Nephron progenitor cell (in vitro differentiated cells): ENCODE data around the gene TBCD.

Experiments
- DNase-seq: peaks from one replicate; pipeline ENCODE4 v3.0.0; 2021
- H3K27ac Mint-ChIP-seq: 2 replicates; pipeline ENCODE4 v1.8.0; 2021; ENCODE audit warnings: mild to moderate bottlenecking, moderate library complexity, mixed read lengths
- H3K27me3 Mint-ChIP-seq: 2 replicates; pipeline ENCODE4 v1.8.0; 2021; ENCODE audit warnings: mild to moderate bottlenecking, low read depth, mixed read lengths; ENCODE audit not compliant: poor library complexity
- H3K36me3 Mint-ChIP-seq: 2 replicates; pipeline ENCODE4 v1.8.0; 2021; ENCODE audit warnings: low read depth, mixed read lengths
- H3K4me1 Mint-ChIP-seq: 2 replicates; pipeline ENCODE4 v1.8.0; 2021; ENCODE audit warnings: mixed read lengths
- H3K4me3 Mint-ChIP-seq: 2 replicates; pipeline ENCODE4 v1.8.0; 2021; ENCODE audit warnings: mild to moderate bottlenecking, moderate library complexity, mixed read lengths
- H3K9me3 Mint-ChIP-seq: 2 replicates; pipeline ENCODE4 v1.8.0; 2021; ENCODE audit warnings: mild to moderate bottlenecking, moderate library complexity, mixed read lengths
- CTCF ChIP-seq: fragments of 200-600 bp; sonication (generic); IDR thresholded peaks from 2 replicates; pipeline ENCODE4 v1.5.0; 2021; ENCODE audit warnings: antibody characterized with exemption

TBCD gene

DNA sequence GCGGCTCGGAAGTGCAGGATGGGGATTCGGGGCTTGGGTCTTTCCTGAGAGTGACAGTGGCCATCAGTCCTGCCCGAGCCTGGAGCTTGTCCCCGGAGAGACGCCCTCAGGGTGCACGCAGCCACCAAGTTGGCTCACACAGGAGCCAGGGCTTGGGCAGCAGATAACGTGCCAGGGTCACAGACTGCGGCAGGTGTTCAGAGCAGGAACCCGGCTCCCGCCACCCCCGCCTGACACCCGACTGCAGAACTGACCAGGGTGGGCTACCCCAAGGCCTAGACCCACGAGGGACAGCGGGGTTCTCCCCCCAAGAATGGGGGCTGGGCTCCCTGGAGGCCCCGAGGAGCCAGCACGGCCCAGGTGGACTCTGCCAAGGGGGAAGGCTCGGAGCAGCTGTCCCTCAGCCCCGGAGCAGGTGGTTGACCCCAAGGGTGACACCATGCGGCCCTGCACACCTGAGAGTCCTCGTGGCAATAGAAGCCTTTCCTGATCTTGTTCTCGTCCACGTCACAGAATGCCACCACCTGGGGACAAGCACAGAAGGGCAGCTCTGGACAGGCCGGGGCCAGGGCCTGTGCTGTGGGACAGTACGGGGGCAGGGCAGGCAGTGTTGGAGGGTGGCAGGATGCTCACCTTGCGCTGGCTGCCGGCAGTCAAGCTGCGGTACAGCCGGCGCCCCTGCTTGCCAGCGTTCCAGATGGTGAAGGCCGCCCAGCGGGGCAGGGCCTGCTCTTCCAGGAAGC lies 205.0 kb downstream of the TBCD start:
- H3K27me3 Mint-ChIP-seq: peaks cover 8% of the 10 kb centered on the region
- no peak for DNase-seq
- TF ChIP-seq CTCF: no peak
- peaks cover 59% of the 10 kb centered on the region for H3K36me3 Mint-ChIP-seq
- H3K27ac Mint-ChIP-seq: no peak overlapping the region
- H3K4me1 Mint-ChIP-seq: no peaks in the 10 kb centered on the region
- peaks cover 43% of the 10 kb centered on the region for H3K9me3 Mint-ChIP-seq
- no peak overlapping the region for H3K4me3 Mint-ChIP-seq

GRCh38 chr17:82957469-82957795 lies 205.6 kb downstream of the TBCD start:
- Mint-ChIP-seq H3K4me1 (no peaks in the 10 kb centered on the region), H3K27ac (no peak overlapping the region), H3K27me3 (peaks cover 10% of the 10 kb centered on the region), H3K4me3 (no peak overlapping the region), H3K36me3 (peaks cover 53% of the 10 kb centered on the region), H3K9me3 (peaks cover 41% of the 10 kb centered on the region)
- DNase-seq: no peak
- no peak for TF ChIP-seq CTCF

- Mint-ChIP-seq H3K4me3 (no peak overlapping the region), H3K27ac (no peak overlapping the region)
- TF ChIP-seq CTCF: no peak
These were observed 206.2 kb downstream of the TBCD start for GRCh38 chr17:82957961-82958561.

GRCh38 chr17:82959242-82959930 lies 207.5 kb downstream of the TBCD start:
- H3K27me3 Mint-ChIP-seq: peaks cover 10% of the 10 kb centered on the region
- peaks cover 10% of the 10 kb centered on the region for H3K4me1 Mint-ChIP-seq
- H3K27ac Mint-ChIP-seq: peak overlapping the region; percentile 79
- no peak overlapping the region for H3K4me3 Mint-ChIP-seq
- peaks cover 34% of the 10 kb centered on the region for H3K36me3 Mint-ChIP-seq
- H3K9me3 Mint-ChIP-seq: peaks cover 21% of the 10 kb centered on the region
- no peak for DNase-seq
- TF ChIP-seq CTCF: no peak

More at GRCh38 chr17:82957961-82958561, 206.2 kb downstream of the TBCD start:
- Mint-ChIP-seq H3K4me1 (peaks cover 4% of the 10 kb centered on the region), H3K27me3 (peaks cover 6% of the 10 kb centered on the region), H3K9me3 (peaks cover 35% of the 10 kb centered on the region), H3K36me3 (peaks cover 47% of the 10 kb centered on the region)
- no peak for DNase-seq

- Mint-ChIP-seq H3K36me3 (peaks cover 28% of the 10 kb centered on the region), H3K4me1 (peaks cover 10% of the 10 kb centered on the region), H3K4me3 (no peak overlapping the region), H3K27ac (peak overlapping the region; percentile 79), H3K9me3 (peaks cover 15% of the 10 kb centered on the region), H3K27me3 (peaks cover 9% of the 10 kb centered on the region)
- no peak for TF ChIP-seq CTCF
- DNase-seq: no peak
These were observed 208.1 kb downstream of the TBCD start for GRCh38 chr17:82959990-82960418.
